Measurements from ENCODE around the gene SREBF1.

Gene SREBF1

GRCh38 chr17:17822616-17823015 is 14.2 kb downstream of the SREBF1 start:
- no peak for DNase-seq

DNA sequence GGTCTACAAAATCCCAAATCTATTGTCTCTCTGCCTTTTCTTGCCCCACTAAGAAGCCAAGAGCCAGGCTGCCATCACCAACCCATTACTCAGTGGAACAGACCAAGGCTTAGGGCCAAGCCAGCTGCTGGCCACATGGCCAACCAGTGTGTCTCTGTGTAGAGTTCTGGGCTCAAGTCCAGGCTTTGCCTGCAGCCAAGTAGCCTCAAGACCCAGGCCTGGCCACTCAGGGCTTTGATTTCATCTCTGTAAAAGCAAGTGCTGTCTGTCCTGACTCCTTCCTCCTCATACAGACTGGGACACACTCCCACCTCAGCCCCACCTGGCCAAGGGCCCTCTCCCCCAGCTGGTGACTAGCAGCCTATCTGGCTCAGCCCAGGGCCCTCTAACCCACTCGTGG is 14.6 kb downstream of the SREBF1 start:
- no peak for DNase-seq

DNA sequence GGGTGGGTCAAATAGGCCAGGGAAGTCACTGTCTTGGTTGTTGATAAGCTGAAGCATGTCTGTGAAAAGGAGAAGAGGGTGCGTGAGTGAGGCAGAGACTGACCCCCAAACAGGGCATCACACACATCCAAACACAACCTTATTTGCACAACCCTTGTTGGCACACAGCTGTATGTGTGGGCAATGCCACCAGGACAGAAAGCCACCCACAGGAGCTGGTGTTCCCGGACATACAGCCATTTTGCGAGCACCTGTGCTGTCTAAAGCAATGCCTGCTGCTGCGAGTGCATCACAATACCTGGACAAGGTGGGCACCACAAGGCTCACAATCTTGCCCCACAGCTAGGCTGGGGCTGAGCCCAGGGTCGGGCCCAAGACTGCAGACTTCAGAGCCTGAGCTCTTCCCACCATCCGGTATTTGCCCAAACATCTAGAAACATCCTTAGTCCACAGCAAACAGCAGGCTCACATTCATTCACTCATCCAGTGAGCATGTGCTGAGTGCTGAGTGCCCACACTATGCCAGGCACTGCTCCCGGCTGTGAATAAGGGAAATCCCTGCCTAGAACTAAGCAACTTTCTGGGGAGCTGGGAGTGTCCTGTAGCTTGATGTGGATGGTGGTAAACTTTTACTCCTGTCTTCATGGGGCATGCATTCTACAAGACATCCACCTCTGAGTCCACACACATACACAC is 16.2 kb downstream of the SREBF1 start:
- DNase-seq = no peak

- DNase-seq = no peak
Measured at GRCh38 chr17:17820046-17820445, 16.7 kb downstream of the SREBF1 start.

DNA sequence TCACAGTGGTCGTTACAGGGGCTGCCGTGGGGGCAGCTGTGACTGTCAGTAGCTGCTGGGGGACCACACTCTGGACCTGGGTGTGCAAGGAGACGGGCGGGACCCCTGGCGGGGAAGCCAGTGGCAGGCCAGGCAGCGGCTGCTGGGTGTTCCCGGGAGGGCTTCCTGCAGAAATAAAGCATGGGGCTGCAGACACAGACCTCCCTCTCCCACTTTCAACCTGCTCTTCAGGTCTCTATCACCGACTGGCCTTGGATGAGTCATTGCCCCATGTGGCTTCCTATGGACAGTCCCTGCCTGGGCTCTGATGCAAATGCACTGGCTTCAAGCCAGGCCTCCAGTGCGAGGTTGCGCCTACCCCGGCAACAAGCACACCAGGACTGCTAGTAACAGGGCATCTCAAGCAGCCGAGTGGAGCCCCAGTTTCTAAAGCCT is 17.2 kb downstream of the SREBF1 start:
- no peak for DNase-seq

DNA sequence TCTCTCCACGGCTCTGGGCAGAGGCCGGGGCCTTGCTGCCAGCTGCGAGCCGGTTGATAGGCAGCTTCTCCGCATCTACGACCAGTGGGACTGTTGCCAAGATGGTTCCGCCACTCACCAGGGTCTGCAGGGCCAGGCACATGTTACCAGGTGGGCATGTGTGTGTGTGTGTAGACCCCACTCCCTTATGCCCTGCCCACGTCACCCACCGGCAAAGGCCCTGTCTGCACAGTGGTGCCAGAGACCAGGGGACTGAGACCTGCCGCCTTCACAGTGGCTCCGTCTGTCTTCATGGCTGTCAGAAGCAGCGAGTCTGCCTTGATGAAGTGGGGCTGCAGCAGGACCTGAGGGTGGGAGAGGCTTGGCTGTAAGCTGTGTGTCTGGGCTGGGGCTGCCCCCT is 17.7 kb downstream of the SREBF1 start:
- DNase-seq = no peak

DNA sequence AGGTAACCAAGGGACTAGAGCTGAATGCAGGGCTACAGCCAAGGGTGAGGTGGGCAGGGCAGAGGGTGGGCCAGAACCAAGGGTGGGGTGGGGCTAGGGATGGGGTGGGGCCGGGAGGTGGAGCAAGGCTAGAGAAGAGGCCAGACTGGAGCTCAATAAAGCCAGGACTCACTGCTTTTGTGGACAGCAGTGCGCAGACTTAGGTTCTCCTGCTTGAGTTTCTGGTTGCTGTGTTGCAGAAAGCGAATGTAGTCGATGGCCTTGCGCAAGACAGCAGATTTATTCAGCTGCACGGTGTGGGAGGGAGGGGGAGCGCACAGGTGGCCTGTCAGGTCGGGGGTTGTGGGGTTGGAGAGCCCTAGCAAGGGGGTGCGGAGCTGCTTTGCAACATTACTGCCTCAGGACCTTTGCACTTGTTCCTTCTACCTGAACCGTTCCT is 18.7 kb downstream of the SREBF1 start:
- DNase-seq = no peak

DNA sequence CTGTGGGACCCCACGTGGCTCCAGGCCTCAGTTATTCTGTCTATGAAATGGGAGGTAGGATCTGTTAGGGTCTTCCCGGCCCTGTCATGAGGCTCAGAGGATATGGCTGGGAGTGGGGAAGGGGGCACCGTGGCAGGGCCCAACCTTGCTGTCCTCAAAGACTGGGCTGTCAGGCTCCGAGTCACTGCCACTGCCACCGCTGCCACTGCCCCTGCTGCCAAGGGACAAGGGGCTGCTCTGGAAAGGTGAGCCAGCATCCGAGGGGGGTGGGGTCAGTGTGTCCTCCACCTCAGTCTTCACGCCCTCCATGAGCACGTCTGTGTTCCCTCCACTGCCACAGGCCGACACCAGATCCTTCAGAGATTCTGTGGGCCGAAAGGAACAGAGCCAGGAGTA is 19.2 kb downstream of the SREBF1 start:
- DNase-seq = no peak

- DNase-seq = no peak
Measured at GRCh38 chr17:17816831-17817551, 19.8 kb downstream of the SREBF1 start.

- DNase-seq = no peak
Measured at GRCh38 chr17:17816240-17816814, 20.5 kb downstream of the SREBF1 start.

GRCh38 chr17:17815436-17816200 is 21.2 kb downstream of the SREBF1 start:
- DNase-seq = no peak

DNA sequence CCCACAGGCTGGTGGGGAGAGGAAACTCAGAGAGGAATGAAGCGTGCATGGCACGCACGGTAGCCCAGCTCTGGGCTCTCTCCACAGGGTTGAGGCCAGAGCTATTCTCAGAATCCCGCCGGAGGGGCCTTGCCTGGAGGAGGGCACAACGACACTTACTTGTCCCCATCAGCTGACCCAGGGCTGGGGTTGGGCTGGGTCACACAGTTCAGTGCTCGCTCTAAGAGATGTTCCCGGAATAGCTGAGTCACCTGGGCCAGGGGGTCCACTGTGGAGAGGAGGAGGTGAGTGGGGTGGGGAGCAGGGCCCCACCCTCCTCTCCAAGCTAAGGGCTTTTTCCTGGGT is 21.8 kb downstream of the SREBF1 start:
- DNase-seq = no peak

- DNase-seq = no peak
Measured at GRCh38 chr17:17814162-17815061, 22.4 kb downstream of the SREBF1 start.

- DNase-seq = no peak
Measured at GRCh38 chr17:17813725-17814095, 23.1 kb downstream of the SREBF1 start.

- no peak for DNase-seq
Measured at GRCh38 chr17:17813055-17813724, 23.6 kb downstream of the SREBF1 start.

DNA sequence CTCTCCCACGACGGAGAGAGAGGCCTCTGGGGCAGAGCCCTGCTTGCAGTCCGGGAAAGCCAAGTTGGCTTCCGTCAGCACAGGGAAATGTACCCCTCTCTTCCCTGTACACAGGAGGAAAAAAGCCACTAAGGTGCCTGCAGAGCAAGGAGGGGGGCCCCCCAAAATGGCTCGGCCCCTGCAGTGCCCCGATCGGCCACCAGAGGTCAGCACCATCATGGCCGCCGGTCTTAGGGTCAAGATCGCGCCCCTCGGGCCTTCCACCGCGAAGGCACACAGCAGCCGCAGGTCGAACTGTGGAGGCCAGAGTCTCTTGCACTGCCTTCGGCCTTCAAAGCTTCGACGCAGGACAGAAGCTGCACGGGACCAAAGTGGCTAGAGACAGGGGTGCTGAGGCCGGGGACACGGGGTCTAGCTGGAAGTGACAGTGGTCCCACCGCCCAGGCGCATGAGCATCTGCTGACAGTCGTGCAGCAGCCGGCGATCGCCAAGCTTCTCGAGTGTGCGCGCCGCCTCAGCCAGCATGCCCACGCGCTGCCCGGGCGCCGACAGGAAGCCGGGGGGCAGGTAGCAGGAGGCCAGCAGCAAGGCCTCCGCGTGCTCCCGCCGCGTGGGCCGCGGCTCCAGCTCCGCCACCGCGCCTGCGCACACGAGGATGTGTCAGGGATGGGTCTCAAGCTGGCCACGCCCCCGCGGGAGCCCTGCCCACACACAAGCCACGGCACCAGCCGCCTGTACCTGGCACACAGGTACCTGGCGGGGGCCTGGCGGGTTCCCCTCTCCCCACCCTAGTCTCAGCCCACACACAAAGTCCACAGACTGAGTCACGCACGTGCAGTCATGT is 24.4 kb downstream of the SREBF1 start:
- no peak for DNase-seq

- DNase-seq = no peak
Measured at GRCh38 chr17:17811381-17812210, 25.2 kb downstream of the SREBF1 start.

DNA sequence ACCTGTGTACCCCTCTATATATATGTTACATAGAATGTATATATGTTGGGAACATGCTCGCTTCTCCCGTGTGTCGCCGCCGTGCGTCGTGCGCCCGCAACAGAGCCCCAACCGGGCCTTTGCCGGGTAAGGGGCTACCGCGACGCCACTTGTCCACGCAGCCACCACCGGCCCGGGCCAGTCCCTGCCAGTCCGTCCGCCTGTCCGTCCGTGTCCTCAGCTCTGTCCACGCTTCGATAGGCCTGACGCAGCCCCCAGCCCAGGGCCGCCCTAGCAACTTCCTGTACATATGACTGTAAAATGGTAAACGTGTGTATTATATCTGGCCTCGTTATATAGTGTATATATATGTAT is 25.9 kb downstream of the SREBF1 start:
- DNase-seq = no peak

GRCh38 chr17:17810084-17810894 is 26.5 kb downstream of the SREBF1 start:
- DNase-seq = no peak
